ENCODE data around the gene GALNT1. TPM values are rescaled to one million over a fixed set of nuclear protein-coding genes. Genes with fewer than 3 reads are reported as not detected.

The GALNT1 gene
- total RNA-seq, 1 donor from 2014 or later, result 261 TPM

GRCh38 chr18:35616664-35617423 is 35.3 kb downstream of the GALNT1 start:
- peak; percentile 79 for DNase-seq (ENCODE audit: low read depth, low spot score)

- no peak for DNase-seq (ENCODE audit: low read depth, low spot score)
Observed at GRCh38 chr18:35617865-35618264, 36.3 kb downstream of the GALNT1 start.

GRCh38 chr18:35618289-35618688 is 36.7 kb downstream of the GALNT1 start:
- DNase-seq (ENCODE audit: low read depth, low spot score), result no peak

- DNase-seq (ENCODE audit: low read depth, low spot score), result no peak
Observed at GRCh38 chr18:35618696-35619095, 37.2 kb downstream of the GALNT1 start.

GRCh38 chr18:35619464-35619863 is 37.9 kb downstream of the GALNT1 start:
- no peak for DNase-seq (ENCODE audit: low read depth, low spot score)

- no peak for DNase-seq (ENCODE audit: low read depth, low spot score)
Observed at GRCh38 chr18:35619941-35620340, 38.4 kb downstream of the GALNT1 start.

GRCh38 chr18:35620765-35621164 is 39.2 kb downstream of the GALNT1 start:
- peak; percentile 30 for DNase-seq (ENCODE audit: low read depth, low spot score)

GRCh38 chr18:35623255-35623654 is 41.7 kb downstream of the GALNT1 start:
- no peak for DNase-seq (ENCODE audit: low read depth, low spot score)

GRCh38 chr18:35624146-35624545 is 42.6 kb downstream of the GALNT1 start:
- no peak for DNase-seq (ENCODE audit: low read depth, low spot score)

GRCh38 chr18:35625232-35625631 is 43.7 kb downstream of the GALNT1 start:
- no peak for DNase-seq (ENCODE audit: low read depth, low spot score)

- DNase-seq (ENCODE audit: low read depth, low spot score), result no peak
Observed at GRCh38 chr18:35633761-35634160, 52.2 kb downstream of the GALNT1 start.

GRCh38 chr18:35634323-35634722 is 52.8 kb downstream of the GALNT1 start:
- no peak for DNase-seq (ENCODE audit: low read depth, low spot score)

GRCh38 chr18:35635170-35635569 is 53.6 kb downstream of the GALNT1 start:
- no peak for DNase-seq (ENCODE audit: low read depth, low spot score)

- no peak for DNase-seq (ENCODE audit: low read depth, low spot score)
Observed at GRCh38 chr18:35637227-35637626, 55.7 kb downstream of the GALNT1 start.

GRCh38 chr18:35639296-35639695 is 57.8 kb downstream of the GALNT1 start:
- no peak for DNase-seq (ENCODE audit: low read depth, low spot score)

GRCh38 chr18:35641467-35641866 is 59.9 kb downstream of the GALNT1 start:
- no peak for DNase-seq (ENCODE audit: low read depth, low spot score)

GRCh38 chr18:35641916-35642315 is 60.4 kb downstream of the GALNT1 start:
- no peak for DNase-seq (ENCODE audit: low read depth, low spot score)

GRCh38 chr18:35642802-35643201 is 61.3 kb downstream of the GALNT1 start:
- DNase-seq (ENCODE audit: low read depth, low spot score), result no peak

- no peak for DNase-seq (ENCODE audit: low read depth, low spot score)
Observed at GRCh38 chr18:35646449-35646848, 64.9 kb downstream of the GALNT1 start.

- DNase-seq (ENCODE audit: low read depth, low spot score), result no peak
Observed at GRCh38 chr18:35653392-35654135, 72.0 kb downstream of the GALNT1 start.

- DNase-seq (ENCODE audit: low read depth, low spot score), result no peak
Observed at GRCh38 chr18:35658112-35658511, 76.6 kb downstream of the GALNT1 start.

- no peak for DNase-seq (ENCODE audit: low read depth, low spot score)
Observed at GRCh38 chr18:35661483-35662146, 80.1 kb downstream of the GALNT1 start.
